LoVo (cell line): Measurements from ENCODE around the gene CPEB4.

ENCODE experiments used
- DNase-seq: peaks from one replicate; pipeline ENCODE4 v3.0.0-alpha.2; 2016; ENCODE audit warnings: low spot score

CPEB4 gene

DNA sequence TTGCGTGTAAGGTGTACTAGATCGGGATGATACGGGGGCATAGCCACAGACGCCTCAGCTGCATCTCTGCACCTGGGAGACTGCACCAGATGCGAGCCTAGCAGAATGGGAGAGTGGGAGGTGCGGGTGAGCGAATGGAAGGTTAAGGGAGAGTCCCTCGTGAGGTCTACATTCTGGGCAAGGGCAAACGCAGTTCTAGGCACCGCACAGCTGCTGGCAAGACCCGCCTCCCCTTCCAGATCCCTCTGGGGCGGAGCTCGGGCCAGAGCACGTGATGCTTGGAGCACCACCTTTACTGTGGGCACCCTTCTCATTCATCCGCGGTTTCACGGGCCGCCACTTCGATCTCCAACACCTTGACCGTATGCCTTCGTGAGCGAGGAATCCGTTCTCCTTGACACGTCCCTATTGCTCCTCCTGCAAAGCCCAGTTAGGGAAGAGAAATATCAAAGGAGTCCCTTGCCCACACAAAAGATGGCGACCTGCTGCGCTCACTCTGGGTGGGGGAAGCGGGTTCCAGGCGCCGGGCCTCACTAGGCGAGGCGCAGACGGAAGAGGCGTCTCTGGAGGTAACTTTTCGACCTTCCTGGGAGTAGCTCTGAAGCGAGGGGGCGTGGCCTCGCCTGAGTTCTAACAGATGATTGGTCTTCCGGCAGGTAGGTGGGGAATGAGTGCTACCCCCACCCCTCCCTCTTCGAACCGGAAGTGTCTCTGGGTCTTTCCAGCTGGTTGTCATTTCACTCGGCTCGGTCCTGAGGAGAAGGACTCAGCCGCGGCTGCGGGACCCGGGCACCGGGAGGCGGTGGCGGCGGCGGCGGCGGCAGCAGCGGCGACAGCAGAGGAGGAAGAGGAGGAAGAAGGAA lies at the start of gene CPEB4:
Gene CPEB4 (plus strand): TSS at position 740 of the 863 bp plus-strand sequence. CDS start 1,385 bp downstream, outside the sequence.
- peak; percentile 99 for DNase-seq

- peak; percentile 36 for DNase-seq
Observed at GRCh38 chr5:173839117-173839713, 48.9 kb upstream of the CPEB4 start.

- DNase-seq = no peak
Observed at GRCh38 chr5:173840111-173840983, 47.8 kb upstream of the CPEB4 start.

GRCh38 chr5:173841710-173842109 lies 46.4 kb upstream of the CPEB4 start:
- DNase-seq = no peak

GRCh38 chr5:173843794-173844193 lies 44.4 kb upstream of the CPEB4 start:
- no peak for DNase-seq

DNA sequence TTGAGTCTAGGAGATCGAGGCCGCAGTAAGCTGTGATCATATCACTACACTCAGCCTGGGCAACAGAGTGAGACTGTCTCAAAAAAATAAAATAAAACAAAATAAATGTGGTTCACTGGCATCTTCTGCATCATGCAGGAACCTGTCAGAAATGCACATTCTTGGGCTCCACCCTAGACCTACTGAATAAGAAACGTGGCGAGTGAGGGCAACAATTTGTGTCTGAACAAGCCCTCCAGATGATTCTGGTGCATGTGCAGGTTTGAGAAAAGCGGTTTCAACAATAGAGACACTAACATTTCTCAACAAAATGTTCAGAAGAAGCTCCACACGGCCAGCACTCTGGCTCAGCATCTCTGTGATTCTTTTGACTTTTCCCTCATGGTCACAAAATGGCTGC lies 42.8 kb upstream of the CPEB4 start:
- DNase-seq = no peak

DNA sequence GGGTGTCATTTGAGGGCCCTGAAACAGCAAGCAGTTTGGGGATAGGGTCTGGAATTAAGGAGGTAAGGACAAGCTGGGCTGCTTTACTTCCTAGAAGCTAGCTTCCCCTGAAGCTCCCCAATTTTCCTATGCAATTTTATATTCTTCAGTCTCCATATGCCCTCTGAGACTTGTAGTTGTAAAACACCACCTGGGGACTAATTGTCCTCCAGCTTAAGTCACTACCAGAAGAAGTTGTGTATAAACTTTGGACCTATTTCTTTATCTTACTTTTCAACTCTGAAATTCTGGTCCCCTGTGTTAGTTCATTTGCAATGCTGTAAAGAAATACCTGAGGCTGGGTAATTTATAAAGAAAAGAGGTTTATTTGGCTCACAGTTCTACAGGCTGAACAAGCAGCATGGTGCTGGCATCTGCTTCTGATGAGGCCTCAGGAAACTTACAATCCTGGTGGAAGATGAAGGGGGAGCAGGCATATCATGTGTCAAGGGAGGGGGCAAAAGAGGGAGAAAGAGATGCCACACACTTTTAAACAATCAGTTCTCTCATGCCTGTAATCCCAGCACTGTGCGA lies 41.1 kb upstream of the CPEB4 start:
- no peak for DNase-seq

DNA sequence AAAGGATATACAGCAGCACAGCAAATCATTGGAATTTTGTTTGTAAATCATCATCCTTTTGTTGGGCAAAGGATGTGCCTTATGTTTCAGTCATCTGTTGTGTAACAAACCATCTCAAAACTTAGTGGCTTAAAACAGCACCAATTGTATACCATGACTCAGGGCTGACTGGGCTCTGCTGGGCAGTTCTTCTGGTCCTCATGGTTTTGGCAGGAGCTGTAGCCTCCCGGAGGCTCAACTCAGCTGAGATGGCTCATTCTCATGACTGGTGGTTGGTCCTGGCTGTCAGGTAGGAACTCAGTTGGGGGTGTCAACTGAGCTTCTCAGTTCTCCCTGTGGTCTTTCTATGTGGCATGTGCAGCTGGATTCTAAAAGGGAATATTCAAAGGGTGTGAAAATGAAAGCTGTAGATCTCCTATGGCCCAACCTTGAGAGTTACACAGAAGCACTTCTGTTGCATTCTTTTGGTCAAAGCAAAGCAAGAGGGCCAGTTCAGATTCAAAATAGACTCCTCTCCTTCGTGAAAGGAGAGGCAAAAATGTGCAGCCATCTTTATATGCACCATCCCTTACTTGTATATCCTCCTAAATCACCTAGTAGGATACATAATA lies 39.1 kb upstream of the CPEB4 start:
- DNase-seq = no peak

GRCh38 chr5:173849908-173850307 lies 38.2 kb upstream of the CPEB4 start:
- no peak for DNase-seq

DNA sequence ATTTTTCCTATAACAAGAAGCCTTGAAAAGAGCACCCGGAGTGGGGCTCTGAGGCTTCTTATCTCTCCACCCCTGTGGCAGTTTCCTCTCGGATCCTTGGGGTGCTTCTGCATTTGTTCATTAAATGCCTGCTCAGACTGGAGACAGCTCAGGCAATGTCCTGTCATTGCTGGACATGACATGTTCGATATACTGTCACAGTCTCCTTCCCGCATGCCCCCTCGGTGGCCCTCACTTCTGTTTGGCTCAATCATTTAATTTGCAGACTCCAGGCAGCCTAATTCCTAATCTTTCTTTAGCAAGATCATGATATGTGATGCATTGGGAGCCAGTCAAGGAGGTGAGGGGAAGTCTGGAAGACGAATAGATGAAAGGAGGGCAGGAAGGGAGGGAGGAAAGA lies 37.5 kb upstream of the CPEB4 start:
- no peak for DNase-seq

- DNase-seq = no peak
Observed at GRCh38 chr5:173851595-173852243, 36.4 kb upstream of the CPEB4 start.

DNA sequence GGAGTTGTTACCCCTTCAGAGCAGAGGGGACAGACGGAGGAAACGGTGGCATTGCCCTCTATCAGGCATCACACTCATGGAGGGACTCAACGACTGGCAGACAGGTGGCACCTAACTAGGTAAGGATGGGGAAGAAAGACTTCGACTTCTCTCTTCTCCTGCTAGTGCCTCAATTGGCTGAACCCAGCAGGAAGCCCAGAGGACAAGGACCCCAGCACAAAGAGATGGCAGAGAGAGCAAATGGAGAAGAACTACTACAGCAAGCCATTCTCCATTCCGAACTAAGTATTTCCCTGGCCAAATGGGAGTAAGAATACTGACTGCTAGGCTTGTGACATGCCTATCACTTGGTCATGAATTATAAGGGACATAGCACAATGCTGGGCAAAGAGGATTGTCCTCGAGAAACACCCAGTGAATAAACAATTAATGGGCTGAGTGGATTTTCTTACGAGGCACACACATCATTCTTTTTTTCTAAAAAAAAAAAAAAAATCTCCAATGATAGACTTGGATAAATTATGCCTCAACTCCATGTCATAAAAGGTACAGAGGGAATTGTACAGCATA lies 35.3 kb upstream of the CPEB4 start:
- no peak for DNase-seq

GRCh38 chr5:173853370-173854131 lies 34.6 kb upstream of the CPEB4 start:
- DNase-seq = no peak

- no peak for DNase-seq
Observed at GRCh38 chr5:173855162-173855994, 32.8 kb upstream of the CPEB4 start.

- no peak for DNase-seq
Observed at GRCh38 chr5:173855995-173856656, 32.0 kb upstream of the CPEB4 start.

DNA sequence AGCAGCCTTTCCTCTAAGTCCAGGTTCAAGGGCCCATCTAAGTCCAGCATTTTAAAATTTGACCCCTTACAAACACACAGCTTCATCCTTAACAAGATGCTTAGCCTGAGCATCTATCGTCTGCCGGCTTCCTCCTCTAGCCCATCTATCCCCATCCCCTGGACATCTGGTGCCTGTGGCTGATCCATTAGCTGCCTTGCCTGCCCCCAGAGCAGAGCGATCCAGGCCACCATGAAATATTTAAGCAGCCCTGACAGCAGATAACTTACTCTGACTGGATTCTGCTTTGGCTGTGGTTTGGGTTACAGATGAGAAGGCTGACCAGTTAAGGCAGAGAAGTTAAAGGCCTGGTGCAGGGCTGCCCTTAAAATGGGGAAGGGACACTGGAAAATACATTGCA lies 30.9 kb upstream of the CPEB4 start:
- no peak for DNase-seq

GRCh38 chr5:173858021-173858669 lies 30.0 kb upstream of the CPEB4 start:
- DNase-seq = no peak
